OCI-M1 (cell line): ENCODE measurements around the gene SMIM36.
"Not testable (repeated sequence)": the region's sequence is repeated elsewhere in the genome, so short reads cannot be mapped to it uniquely, and the experiment has no call there.

Experiments
- DNase-seq: peaks from one replicate; lab custom pipeline; 2025; lab: John Stamatoyannopoulos, UW

The SMIM36 gene

DNA sequence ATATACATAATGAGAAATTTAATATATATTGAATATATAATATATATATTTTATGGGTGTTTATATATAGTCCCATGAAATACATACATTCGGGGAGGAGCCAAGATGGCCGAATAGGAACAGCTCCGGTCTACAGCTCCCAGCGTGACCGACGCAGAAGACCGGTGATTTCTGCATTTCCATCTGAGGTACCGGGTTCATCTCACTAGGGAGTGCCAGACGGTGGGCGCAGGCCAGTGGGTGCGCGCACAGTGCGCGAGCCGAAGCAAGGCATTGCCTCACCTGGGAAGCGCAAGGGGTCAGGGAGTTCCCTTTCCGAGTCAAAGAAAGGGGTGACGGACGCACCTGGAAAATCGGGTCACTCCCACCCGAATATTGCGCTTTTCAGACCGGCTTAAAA is 9.6 kb downstream of the SMIM36 start:
- not testable (repeated sequence) for DNase-seq

DNA sequence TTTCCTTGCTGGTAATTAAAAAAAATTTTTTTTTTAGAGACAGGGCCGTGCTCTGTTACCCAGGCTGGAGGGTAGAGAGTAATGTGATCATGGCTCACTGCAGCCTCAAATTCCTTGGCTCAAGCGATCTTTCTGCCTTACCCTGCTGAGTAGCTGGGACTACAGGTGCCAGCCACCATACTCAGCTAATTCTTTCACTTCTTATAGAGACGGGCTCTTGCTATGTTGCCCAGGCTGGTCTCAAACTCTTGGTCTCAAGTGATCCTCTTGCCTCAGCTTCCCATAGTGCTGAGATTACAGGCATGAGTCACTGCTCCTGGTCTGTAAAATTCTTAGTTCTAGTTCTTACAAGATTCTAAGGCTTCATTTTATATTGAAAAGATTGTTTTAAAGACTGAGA is 11.1 kb downstream of the SMIM36 start:
- no peak for DNase-seq

DNA sequence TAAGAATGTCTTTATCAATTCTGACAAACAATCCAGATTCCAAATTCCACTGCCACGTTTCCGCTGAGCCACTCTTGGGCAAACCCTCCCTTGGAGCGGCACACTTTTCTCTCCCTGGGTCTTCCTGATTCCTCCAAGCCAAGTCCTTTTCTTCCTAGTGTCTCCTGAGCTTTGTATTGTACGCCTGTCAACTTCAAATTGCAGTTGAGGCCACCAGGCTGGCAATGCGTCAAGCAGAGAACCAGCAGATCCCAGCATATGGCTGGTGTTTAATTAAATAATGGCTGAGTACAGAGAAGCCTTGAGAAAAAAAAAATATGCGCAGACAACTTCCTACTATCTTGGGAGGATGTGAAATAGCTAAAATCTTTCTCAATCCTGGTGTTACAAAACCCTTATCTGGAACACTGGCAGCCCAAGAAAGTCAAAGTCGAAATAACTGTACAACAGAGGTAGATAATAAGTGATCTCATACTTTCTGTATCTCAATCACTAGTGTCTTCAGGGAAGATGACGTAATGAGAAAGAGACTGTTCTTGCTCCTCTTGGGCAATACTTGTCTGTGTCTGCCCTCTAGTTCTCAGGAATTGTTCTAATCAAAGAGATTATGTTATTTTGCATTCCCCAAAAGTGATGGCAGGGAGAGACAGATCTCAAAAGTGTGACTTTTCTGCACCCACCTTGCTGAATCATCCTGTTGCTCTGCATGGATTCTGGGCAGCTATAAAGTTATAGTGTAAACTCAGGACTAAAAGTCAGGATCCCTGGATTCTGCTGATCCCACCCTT is 15.0 kb downstream of the SMIM36 start:
- peak; percentile 94 for DNase-seq

DNA sequence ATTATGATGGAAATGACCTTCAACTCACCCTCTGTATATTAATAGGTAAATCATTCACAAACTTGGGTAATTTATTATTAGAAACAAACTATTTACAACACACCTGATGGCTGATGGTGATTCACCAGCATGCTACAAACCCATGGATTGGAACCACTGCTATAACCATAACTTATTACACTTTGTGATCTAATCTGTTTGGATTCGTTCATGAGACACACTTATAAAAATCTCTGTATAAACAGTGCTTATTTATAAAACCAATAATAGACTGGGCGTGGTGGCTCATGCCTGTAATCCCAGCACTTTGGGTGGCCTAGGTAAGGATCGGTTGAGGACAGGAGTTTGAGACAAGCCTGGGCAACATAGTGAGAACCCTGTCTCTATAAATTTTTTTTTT is 16.0 kb downstream of the SMIM36 start:
- no peak for DNase-seq

DNA sequence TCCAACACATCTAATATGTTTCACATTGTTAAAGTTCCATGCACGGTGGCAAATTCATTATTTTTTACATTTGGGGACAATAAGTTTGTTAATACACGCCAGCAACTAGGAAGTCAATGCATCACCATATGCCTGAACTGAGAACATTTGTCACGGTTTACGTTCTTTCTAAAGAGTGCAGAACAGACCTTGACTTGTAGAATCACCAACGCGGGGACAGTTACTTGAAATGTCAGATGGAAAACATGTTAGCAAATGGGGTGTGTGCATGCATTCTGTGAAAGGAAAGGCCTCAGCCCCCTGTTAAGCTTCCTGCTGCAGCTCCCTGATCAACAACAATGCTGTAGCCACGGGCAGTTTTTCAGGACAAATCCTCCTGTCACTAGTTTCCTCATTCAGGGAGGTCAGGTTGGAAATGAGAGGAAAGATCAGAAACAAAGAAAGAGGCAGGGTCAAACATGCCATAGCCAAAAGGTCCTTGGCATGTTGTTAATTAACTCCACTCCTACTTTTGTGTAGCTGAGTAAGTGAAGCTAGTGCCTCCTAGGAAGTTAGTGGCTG is 18.4 kb downstream of the SMIM36 start:
- DNase-seq, result no peak

DNA sequence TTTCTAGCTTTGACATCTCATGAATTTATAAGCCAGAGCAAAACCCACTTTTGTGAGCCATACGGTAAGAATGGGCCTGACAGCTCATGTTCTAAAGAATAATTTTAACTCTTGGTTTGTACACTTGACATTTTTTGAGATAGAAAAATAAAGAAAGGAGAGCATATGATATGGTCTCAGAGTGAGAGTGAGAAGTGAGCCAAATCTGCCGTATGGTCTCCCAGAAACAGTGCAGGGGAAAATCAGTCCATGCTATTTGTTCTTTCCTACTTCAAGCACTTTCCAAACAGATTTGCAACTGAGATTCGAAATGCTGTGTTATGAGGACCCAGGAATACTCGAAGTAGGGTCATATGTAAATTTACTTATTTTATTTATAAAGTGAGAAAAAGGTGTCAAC is 20.9 kb downstream of the SMIM36 start:
- DNase-seq, result no peak

DNA sequence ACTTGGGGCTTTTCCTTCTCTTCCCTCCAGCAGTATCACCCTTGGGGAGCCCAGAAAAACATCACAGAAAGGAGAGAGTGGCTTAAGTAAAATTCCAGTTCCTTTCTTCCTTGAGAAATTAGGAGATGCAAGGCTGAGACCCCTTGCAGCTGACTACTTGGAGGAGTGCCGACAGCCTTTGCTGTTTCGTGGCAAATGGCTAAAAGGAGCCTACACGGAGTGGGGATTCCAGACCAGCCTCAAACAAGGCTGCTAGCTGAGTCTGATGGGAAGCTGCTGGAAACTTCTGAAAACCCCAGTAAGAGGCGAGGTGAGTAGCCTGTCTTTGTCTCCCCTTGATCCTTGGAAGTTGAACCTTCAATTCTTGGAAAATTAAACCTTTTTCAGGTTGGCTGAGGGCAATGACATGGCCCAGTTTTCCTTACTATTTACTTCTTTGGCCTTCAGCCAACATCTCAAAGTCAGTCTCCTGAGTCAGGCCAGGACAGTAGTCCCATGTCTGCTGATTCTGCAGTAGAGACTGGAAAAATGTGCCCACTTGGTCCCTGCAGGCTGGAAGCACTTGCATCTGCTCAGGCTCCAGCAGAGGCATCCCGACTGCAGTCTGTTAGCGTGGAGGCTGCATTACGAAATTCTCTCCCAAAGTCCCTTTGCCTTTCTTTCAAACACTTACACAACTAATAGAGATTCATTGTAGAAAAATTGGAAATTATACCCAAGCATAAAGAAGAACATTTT is 23.4 kb downstream of the SMIM36 start:
- DNase-seq, result no peak

DNA sequence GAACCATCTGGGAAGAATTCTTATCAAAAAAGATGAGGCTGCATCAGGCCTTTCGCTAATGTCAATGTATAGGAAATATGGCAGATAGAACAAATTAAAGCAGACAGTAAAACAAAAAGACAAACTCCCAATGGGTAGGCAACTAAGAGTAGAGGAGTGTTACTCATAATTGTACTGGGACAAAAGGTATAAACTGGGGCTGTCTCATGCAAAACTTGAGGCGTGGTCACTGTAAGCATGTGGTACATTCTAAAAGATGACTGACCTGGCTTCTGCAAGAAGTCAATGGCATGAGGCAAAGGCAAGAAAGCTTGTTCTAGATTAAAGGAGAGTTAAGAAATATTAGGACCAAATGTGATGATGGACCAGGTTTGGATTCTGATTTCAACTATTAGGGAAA is 26.7 kb downstream of the SMIM36 start:
- no peak for DNase-seq

DNA sequence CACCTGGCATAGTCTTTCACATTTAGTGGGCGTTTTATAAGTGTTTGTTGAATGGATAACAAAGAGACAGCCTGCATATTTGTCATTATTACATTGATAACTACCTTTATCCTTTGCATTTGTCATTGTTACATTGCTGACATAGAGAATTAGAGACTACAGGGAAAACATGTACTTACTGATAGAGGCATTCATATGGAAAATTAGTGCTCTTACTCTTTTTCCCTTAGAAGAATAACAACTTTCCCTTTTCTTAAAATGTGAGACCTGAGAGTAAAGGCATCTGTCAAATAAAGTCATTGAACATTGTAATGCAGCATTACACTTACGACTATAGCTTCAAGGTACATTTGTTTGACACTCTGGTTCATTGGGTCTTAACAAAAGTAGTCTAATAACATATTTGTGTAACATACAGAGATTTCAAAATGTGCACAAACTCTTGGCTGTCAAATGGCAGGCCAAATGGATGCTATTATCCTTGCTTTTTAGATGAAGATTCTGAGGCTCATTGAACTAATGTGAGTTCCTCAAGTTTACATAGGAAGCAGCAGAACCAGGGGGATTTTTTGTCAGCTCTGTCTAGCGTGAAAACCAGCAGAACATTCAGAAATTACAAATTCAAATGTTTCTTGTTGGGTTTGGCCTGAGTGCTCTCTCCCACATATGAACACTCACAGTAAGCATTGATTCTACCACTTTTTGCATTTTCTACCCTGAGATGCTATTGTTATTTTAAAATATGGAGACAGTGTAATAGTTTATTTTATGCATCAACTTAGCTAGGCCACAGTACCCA is 28.5 kb downstream of the SMIM36 start:
- no peak for DNase-seq

DNA sequence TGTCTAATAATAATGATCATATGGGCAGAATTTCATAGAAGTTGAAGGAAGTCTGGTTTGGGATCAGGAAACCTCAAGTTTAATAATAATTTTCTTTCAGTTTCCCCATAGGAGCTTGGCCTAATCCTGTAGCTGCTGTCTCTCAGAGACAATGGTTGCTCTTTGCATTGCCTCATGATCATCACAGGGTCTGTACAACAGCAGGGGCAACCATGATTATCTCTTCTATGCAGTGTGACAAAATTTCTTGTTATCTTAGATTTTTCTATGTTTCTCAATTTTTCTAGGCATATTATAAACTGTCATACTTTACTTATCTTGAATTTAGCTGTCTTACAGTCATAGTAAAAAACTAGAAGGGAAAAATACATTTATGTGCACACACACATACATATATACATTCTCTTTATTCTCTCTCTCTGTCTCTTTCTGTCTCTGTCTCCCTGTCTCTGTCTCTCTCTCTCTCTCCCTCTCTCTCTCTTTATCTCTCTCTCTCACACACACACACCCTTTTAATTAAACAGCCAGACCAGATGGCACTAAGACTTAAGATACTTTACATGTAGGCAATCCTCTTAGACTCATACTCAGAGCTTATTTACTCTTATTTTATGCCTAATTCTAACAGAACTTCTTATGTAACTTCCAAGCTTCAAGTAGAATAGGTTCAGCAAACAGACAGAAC is 30.5 kb downstream of the SMIM36 start:
- peak; percentile 64 for DNase-seq

DNA sequence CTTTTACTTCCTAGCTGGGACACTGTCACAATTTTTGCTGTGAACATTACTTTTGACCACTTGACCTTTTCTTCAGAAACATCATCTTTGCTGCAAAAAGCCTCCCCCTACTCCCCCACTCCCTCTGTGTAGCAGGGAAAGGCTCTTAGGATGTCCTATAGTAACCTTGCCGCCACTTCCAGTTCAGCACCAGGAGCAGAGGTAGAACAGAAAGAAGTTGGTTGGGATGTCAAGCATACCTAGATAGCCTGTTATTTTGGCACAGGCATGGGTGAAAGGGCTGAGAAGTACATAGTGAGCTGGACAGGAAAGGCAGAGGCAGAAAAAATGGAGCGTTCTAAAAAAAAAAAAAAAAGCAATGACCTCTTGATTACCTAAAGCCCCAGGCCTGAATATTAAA is 31.3 kb downstream of the SMIM36 start:
- DNase-seq, result no peak

DNA sequence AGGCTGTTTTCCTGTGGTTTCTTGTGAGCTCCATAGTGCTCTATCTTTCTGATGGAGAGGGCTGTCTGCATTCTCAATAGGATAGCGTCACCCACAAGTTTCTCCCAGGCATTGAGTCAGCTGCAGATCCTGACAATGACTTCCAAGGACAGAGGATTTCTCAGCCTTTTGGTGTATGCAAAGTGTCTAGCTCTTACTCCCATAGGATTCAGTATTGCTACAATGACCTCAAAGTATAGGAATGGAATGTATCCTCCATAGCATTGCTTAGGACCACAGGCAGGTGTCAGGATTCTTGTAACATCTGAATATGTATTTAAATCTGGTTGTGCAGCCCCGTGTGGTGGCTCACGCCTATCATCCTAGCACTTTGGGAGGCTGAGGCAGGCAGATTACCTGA is 32.3 kb downstream of the SMIM36 start:
- no peak for DNase-seq

DNA sequence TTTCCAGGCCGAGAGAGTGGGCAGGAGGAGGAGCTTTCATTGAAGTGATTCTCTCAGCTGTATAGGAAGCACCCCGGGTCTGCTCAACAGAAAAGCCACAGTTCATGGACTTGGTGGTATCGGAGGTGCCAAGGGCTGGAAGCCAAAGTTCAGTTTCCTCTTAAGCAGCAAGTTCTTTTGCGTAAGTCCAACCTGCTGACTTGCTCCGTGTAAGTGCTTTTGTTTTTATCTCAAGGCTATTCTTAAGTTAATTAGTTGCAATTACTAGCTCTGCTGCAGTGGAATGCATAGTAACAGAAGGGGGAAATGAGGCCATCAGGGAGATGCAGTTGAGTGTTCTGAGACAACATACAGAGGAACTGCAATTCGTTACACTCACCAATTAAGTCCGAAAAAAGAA is 44.6 kb downstream of the SMIM36 start:
- no peak for DNase-seq

DNA sequence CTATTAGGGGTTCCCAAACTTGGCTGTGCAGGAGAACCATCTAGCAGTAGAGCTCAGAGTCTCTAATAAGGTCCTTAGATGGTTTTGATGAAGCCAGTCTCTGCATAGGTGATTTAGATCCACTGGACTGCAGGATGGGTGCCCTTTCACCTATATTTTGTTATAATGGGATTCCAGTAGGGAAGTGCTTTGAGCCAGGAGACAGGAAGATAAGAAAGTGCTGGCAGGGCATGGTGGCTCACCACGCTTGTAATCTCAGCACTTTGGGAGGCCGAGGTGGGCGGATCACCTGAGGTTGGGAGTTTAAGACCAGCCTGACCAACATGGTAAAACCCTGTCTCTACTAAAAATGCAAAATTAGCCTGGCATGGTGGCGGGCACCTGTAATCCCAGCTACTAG is 45.5 kb downstream of the SMIM36 start:
- DNase-seq, result not testable (repeated sequence)

DNA sequence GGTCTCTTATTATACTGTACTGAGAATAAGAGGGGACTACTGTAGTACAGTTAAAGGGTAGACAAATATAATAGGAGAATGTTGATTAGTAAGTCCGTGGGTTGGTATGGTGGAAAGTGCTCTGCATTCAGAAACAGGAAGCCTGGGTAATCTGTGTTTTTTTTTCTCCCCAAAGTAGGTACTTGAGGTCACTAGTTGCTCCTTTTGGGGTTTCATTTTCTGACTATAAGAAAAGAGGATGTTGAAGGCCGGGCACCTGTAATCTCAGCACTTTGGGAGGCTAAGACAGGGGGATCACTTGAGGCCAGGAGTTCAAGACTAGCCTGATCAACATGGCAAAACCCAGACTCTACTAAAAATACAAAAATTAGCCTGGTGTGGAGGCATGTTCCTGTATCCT is 47.7 kb downstream of the SMIM36 start:
- peak; percentile 15 for DNase-seq

DNA sequence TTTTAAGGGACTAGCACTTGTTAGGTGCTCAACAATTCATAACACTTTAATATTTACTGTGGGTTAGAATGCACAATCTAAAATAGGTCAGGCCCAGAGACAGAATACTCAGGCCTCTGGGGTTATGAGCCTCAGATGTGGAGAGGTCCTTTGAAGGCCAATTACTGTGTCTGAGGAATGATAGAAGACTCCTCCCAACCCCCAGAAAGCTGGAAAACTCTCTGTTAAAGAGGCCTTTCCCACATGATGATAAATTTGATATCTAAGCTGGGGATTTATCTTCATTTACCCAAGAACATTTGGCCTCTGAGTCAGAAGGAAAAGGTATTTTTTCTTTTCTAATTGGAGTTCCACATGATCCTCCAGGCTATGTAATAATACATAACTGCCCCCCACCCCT is 48.5 kb downstream of the SMIM36 start:
- DNase-seq, result no peak

DNA sequence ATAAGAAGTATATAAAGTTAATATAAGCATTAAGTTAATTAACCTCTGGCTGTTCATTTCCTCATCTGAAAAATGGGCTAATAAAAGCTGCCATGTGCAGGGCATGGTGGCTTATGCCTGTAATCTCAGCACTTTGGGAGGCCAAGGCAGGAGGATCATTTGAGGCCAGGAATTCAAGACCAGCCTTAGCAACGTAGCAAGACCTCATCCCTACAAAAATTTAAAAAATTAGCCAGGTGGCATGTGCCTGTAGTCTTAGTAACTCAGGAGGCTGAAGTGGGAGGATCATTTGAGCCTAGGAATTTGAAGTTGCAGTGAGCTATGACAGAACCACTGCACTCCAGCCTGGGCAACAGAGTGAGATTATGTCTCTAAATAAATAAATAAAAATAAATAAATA is 49.0 kb downstream of the SMIM36 start:
- no peak for DNase-seq

DNA sequence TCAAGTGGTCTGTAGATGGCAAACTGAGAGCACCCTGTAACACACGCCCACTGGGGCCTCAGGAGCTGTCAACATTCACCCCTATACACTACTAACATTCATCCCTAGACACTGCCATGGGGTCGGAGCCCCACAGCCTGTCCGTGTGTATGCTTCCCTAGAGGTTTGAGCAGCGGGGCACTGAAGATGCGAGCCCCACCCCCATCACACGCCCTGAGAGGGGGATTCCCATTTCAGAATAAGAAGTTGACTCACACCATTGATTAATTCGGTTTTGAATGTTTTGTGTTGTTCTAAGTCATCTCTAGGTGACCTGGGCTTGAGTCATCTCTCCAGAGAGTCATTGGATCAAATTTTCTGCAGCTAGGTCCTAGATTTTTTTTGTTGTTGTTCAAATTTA is 52.3 kb downstream of the SMIM36 start:
- DNase-seq, result no peak

DNA sequence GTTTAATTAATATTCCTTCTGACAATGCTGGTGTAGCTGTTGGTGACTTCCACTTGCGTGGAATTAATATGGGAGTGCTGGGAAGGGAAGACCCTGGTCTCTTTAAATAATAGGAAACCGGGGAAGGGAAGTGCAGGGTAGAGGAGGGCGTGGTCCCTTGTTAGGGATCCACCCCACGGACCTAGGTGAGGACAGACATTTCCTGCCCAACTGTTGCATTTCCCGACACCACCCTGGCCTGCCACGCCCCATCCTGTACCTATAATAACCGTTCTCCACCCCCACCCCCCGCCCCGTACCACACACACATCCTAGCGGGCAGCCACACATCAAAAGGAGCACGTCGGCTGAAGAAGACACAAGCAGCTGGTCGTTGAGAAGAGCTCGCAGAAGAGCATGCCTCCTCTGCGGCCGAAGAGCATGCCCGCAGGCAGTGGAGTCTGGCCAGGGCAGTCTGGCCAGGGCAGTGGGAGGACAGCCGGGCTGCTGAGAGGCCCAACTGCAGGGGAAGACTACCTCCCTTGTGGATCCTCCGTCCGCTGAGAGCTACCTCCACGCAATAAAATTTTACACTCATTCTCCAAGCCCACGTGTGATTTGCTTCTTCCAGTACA is 52.9 kb downstream of the SMIM36 start:
- no peak for DNase-seq

DNA sequence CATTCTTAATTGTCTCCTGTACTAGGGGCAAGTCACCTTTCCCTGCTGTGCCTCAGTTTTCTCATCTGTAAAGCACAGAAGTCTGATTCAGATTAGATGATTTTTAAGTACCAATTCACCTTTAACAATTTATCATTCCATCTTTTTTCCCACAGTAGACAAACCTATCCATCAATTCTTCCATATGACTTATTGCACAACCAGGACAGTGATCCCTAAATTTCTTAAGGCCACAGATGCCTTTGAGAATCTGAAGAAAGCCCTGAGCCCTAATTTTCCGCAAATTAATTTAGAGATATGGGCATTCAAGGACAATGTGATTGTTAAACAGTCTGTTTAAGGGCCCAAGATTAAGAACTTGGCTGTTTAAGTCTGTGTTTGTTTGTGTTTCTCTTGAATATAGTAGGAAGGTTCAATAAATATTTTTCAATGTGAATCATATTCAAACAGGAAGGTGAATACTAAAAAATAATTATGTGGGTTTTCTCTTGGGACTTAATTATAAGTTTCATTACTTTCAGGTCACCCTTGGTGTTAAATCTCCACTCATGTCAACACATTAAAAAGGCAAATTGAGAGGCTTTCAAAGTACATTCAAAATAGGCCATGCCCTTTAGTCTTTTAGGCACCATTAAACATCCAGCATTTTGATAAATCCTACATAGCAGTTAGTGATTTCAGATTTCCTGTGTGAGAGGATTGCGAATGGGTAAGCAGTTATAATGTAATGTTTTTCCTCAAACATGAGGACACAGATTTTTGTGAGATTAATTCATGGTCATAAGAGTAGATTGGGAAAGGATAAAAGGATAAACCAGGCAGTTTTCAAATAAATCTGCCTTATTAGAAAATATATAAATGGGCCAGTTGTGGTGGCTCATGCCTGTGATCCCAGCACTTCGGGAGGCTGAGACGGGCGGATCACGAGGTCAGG is 54.7 kb downstream of the SMIM36 start:
- DNase-seq, result no peak
